IMR-90 (cell line): Measurements from ENCODE around the gene ZNF503. TPM values are rescaled to one million over a fixed set of nuclear protein-coding genes. Genes with fewer than 3 reads are reported as not detected.

ENCODE experiments used
- ATAC-seq: fragments of 200-7000 bp; cut with Tn5 transposase; 2 replicates; pipeline ENCODE4 v1.9.1; 2020; ENCODE audit warnings: low read depth, mild to moderate bottlenecking, moderate library complexity
- BruUV-seq: library from RNA; stranded (reverse); fragments of 400-500 nt; replicated peaks from 2 replicates; lab custom pipeline; 2021; lab: Mats Ljungman, UMichigan
- CTCF ChIA-PET: fragments of 300-600 bp; formaldehyde crosslinking; extraction: SDS; loops from one replicate; lab custom pipeline; 2021; ENCODE audit warnings: antibody characterized with exemption; lab: Yijun Ruan, JAX
- POLR2A ChIA-PET: fragments of 300-600 bp; sonication (Branson Sonifier 250); formaldehyde crosslinking; loops from one replicate; lab custom pipeline; 2022; ENCODE audit warnings: antibody characterized with exemption; ENCODE audit not compliant: unreplicated experiment; lab: Charles Lee
- DNase-seq: peaks from one replicate; pipeline ENCODE4 v3.0.0; 2013
- H2AFZ ChIP-seq: replicated peaks from 2 replicates; pipeline ENCODE3; 2013; ENCODE audit warnings: low read length, mild to moderate bottlenecking; ENCODE audit not compliant: poor library complexity
- H2AK5ac ChIP-seq: 2 replicates; pipeline ENCODE4 v1.6.1; 2013; ENCODE audit warnings: low read depth, low read length, inconsistent platforms
- H2AK9ac ChIP-seq: replicated peaks from 2 replicates; pipeline ENCODE3; 2013; ENCODE audit warnings: mild to moderate bottlenecking, low read depth, low read length, moderate library complexity; ENCODE audit not compliant: poor library complexity
- H2BK120ac ChIP-seq: 2 replicates; pipeline ENCODE4 v1.6.1; 2013; ENCODE audit warnings: low read depth, low read length, inconsistent platforms
- H2BK15ac ChIP-seq: 3 replicates; pipeline ENCODE4 v1.6.1; 2013; ENCODE audit warnings: low read depth, low read length, inconsistent platforms
- H2BK20ac ChIP-seq: 2 replicates; pipeline ENCODE4 v1.6.1; 2013; ENCODE audit warnings: low read depth, mild to moderate bottlenecking, inconsistent platforms, low read length, moderate library complexity
- H2BK5ac ChIP-seq: 2 replicates; pipeline ENCODE4 v1.6.1; 2013; ENCODE audit warnings: mild to moderate bottlenecking, low read depth, low read length, inconsistent platforms; ENCODE audit not compliant: poor library complexity, severe bottlenecking
- H3K14ac ChIP-seq: replicated peaks from 2 replicates; pipeline ENCODE4 v1.6.1; 2013; ENCODE audit warnings: low read depth, low read length, inconsistent platforms
- H3K18ac ChIP-seq: 2 replicates; pipeline ENCODE4 v1.6.1; 2013; ENCODE audit warnings: low read depth, low read length, control low read depth
- H3K23ac ChIP-seq: 2 replicates; pipeline ENCODE4 v1.6.1; 2013; ENCODE audit warnings: low read depth, low read length, inconsistent platforms
- H3K27ac ChIP-seq: 2 replicates; pipeline ENCODE4 v1.5.1; 2013; ENCODE audit warnings: mild to moderate bottlenecking, control low read depth, low read length; ENCODE audit not compliant: insufficient read depth
- H3K27me3 ChIP-seq: 2 replicates; pipeline ENCODE4 v1.6.1; 2013; ENCODE audit warnings: low read length; ENCODE audit not compliant: control insufficient read depth, insufficient read depth
- H3K36me3 ChIP-seq: 2 replicates; pipeline ENCODE4 v1.6.1; 2013; ENCODE audit warnings: low read length, mixed read lengths; ENCODE audit not compliant: control insufficient read depth, insufficient read depth
- H3K4ac ChIP-seq: 2 replicates; pipeline ENCODE4 v1.6.1; 2013; ENCODE audit warnings: low read depth, low read length, inconsistent platforms
- H3K4me1 ChIP-seq: 2 replicates; pipeline ENCODE4 v1.6.1; 2013; ENCODE audit warnings: low read length, mixed read lengths; ENCODE audit not compliant: control insufficient read depth, insufficient read depth
- H3K4me2 ChIP-seq: 2 replicates; pipeline ENCODE4 v1.6.1; 2013; ENCODE audit warnings: low read depth, mild to moderate bottlenecking, control low read depth, low read length, moderate library complexity
- H3K4me3 ChIP-seq: 2 replicates; pipeline ENCODE4 v1.5.1; 2013; ENCODE audit warnings: low read depth, mild to moderate bottlenecking, control low read depth, low read length, moderate library complexity; ENCODE audit not compliant: insufficient read depth
- H3K56ac ChIP-seq: 2 replicates; pipeline ENCODE4 v1.6.1; 2013; ENCODE audit warnings: low read length, inconsistent platforms; ENCODE audit not compliant: insufficient read depth; ENCODE audit errors: extremely low read depth
- H3K79me1 ChIP-seq, 2 experiments: 2 replicates each; pipeline ENCODE4 v1.6.1; 2013; ENCODE audit warnings: low read length in 2 of 2, inconsistent platforms in 1 of 2, low read depth in 1 of 2
- H3K9ac ChIP-seq: 2 replicates; pipeline ENCODE4 v1.6.1; 2013; ENCODE audit warnings: low read depth, low read length, control low read depth
- H3K9me1 ChIP-seq: 2 replicates; pipeline ENCODE4 v1.6.1; 2013; ENCODE audit warnings: low read length, inconsistent platforms; ENCODE audit not compliant: insufficient read depth
- H3K9me3 ChIP-seq: 2 replicates; pipeline ENCODE4 v1.6.1; 2013; ENCODE audit warnings: low read length; ENCODE audit not compliant: control insufficient read depth, insufficient read depth
- H4K20me1 ChIP-seq: 2 replicates; pipeline ENCODE4 v1.6.1; 2013; ENCODE audit warnings: low read length, inconsistent platforms; ENCODE audit not compliant: insufficient read depth
- H4K5ac ChIP-seq: 2 replicates; pipeline ENCODE4 v1.6.1; 2013; ENCODE audit warnings: mild to moderate bottlenecking, low read depth, low read length, control low read depth
- H4K8ac ChIP-seq, 2 experiments: 2 replicates each; pipeline ENCODE4 v1.6.1; 2013; ENCODE audit warnings: low read depth in 2 of 2, low read length in 2 of 2, control low read depth in 1 of 2, inconsistent platforms in 1 of 2
- H4K91ac ChIP-seq: 2 replicates; pipeline ENCODE4 v1.6.1; 2013; ENCODE audit warnings: low read depth, low read length, inconsistent platforms; ENCODE audit not compliant: insufficient read depth
- FOS ChIP-seq: fragments of 150-350 bp; IDR thresholded peaks from 2 replicates; pipeline ENCODE4 v1.6.1; 2016; ENCODE audit warnings: low read depth, low read length
- SMC3 ChIP-seq: fragments of 150-350 bp; IDR thresholded peaks from 2 replicates; pipeline ENCODE4 v1.6.1; 2016; ENCODE audit warnings: low read depth, mild to moderate bottlenecking, antibody characterized with exemption, low read length, moderate library complexity
- WGBS, 2 experiments: methylation state at CpG; one replicate each; pipeline versions ENCODE4 v1.1.5 to v1.1.7; 2013; ENCODE audit warnings: missing lambda C conversion rate in 2 of 2; ENCODE audit not compliant: insufficient read length in 1 of 2; ENCODE audit errors: extremely low coverage in 2 of 2; 5-methylcytosine and 5-hydroxymethylcytosine counted together
- dilution Hi-C: fragments of 300-500 bp; cut with HindIII; formaldehyde crosslinking; loops from one replicate; pipeline ENCODE4 v1.14.3; 2018; ENCODE audit warnings: low sequenced_read_pairs; ENCODE audit not compliant: unreplicated experiment
- in situ Hi-C: fragments of 300-500 bp; cut with MboI; formaldehyde crosslinking; loops from 3 replicates; pipeline ENCODE4 v1.14.3; 2019; ENCODE audit warnings: low sequenced_read_pairs, inconsistent platforms, mixed read lengths
- intact Hi-C: fragments of 100-400 bp; cut with micrococcal nuclease; formaldehyde crosslinking; loops from 2 replicates; pipeline ENCODE4 v1.10.0; 2022
- polyA plus RNA-seq, 3 experiments: library from polyadenylated mRNA; depleted of rRNA; stranded (reverse); fragments of >200 nt; gene quantifications; 2 replicates each; pipeline ENCODE4 v1.2.3, GENCODE V29; 2012; ENCODE audit warnings: low replicate concordance in 1 of 3
- total RNA-seq: library from RNA; depleted of rRNA; stranded (reverse); fragments of >200 nt; gene quantifications from 2 replicates; pipeline ENCODE4 v1.2.3, GENCODE V29; 2012

Gene ZNF503
- total and polyA plus RNA-seq, 2 of the 4 experiments (the other 2 are of a cell fraction), result 0.36 to 5.8 TPM

DNA sequence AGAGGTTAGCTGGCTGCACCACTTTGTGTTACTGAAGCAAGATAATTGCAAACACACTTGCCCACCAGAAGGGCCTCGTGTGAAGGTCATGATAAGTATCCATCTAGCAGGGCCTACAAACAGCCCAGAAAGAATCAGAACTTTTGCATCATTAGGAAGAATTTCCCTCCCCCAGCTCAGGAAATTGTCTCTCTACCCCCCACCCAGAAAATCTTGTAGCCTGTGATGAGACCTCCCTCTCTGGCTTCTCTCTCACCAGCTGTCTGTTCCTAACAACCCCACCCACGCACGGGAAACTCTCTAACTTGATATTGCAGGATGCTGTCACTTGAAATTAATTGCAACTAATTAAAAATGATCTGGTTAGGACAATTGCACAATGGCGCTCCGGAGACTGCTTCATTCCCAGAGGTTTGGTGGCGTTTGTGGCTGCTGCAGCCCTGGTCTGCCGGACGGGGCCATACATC is 34.5 kb downstream of the ZNF503 start:
- no peak overlapping the region for H3K4me3 ChIP-seq
- peaks cover 13% of the 10 kb centered on the region for H3K27me3 ChIP-seq
- no peak overlapping the region for H4K91ac ChIP-seq
- H2BK120ac ChIP-seq, result no peak overlapping the region
- DNase-seq (no peak), ATAC-seq (no peak)
- intact Hi-C loops (no loop called here), in situ Hi-C loops (no loop called here), dilution Hi-C loops (no loop called here)
- no peak overlapping the region for H2BK20ac ChIP-seq
- H4K20me1 ChIP-seq, result no peaks in the 10 kb centered on the region
- H3K9me1 ChIP-seq, result no peaks in the 10 kb centered on the region; the same call in 1 of the 2 replicates
- no peak overlapping the region for H2BK15ac ChIP-seq
- no peak overlapping the region for H3K9ac ChIP-seq
- 69% methylated on average over 5 of the region's 8 CpGs; no CpG with 5 or more reads in 1 of the 2 experiments for WGBS, 2 experiments
- no peak overlapping the region for H3K4me2 ChIP-seq
- no peak overlapping the region for H2AK9ac ChIP-seq
- ChIA-PET CTCF (interaction anchor here (0.5 kb wide), 1 partner anchor 256 kb away, joined by 3 read pairs; the partner anchor contains the start of gene SAMD8), POLR2A (no interaction called here)
- TF ChIP-seq SMC3, result no peak
- no peak for TF ChIP-seq FOS
- H3K23ac ChIP-seq, result no peak overlapping the region
- H3K27ac ChIP-seq, result no peak overlapping the region
- no peak overlapping the region for H2BK5ac ChIP-seq
- BruUV-seq, result no TSS peak
- no peak overlapping the region for H2AFZ ChIP-seq
- H3K36me3 ChIP-seq, result no peaks in the 10 kb centered on the region
- peaks cover 3% of the 10 kb centered on the region; the same call in 1 of the 2 replicates for H3K9me3 ChIP-seq
- H3K4ac ChIP-seq, result no peak overlapping the region
- H3K56ac ChIP-seq, result no peak overlapping the region
- H4K8ac ChIP-seq, result no peak overlapping the region
- H4K5ac ChIP-seq, result no peak overlapping the region
- no peaks in the 10 kb centered on the region for H3K79me1 ChIP-seq
- H3K4me1 ChIP-seq, result peaks cover 2% of the 10 kb centered on the region; the same call in 1 of the 2 replicates
- no peak overlapping the region for H3K18ac ChIP-seq
- no peak overlapping the region for H3K14ac ChIP-seq
- H2AK5ac ChIP-seq, result no peak overlapping the region
